Left lung (tissue), 10 donors: ENCODE results near the gene ULK3. TPM values are rescaled to one million over a fixed set of nuclear protein-coding genes. Genes with fewer than 3 reads are reported as not detected.
A peak's percentile ranks its signal among the peaks of the same experiment; 100 is the strongest.

Experiments used
- ATAC-seq: fragments of 200-7000 bp; cut with Tn5 transposase; one replicate; pipeline ENCODE4 v1.9.1; 2020; ENCODE audit warnings: moderate library complexity
- DNase-seq, 4 donors: peaks; one replicate each; pipeline ENCODE4 v3.0.0-alpha.2; 2013 to 2020
- H3K27ac ChIP-seq, 2 donors: fragments of 200-600 bp; sonication (generic) in 1 of 2; one replicate each; pipeline versions ENCODE4 v1.5.0 to v1.8.0; 2020 to 2021
- H3K27me3 ChIP-seq, 2 donors: fragments of 200-600 bp; sonication (generic) in 1 of 2; one replicate each; pipeline versions ENCODE4 v1.5.0 to v1.8.0; 2020 to 2021
- H3K36me3 ChIP-seq, 2 donors: fragments of 200-600 bp; sonication (generic) in 1 of 2; one replicate each; pipeline versions ENCODE4 v1.5.0 to v1.8.0; 2020 to 2021
- H3K4me1 ChIP-seq, 2 donors: fragments of 200-600 bp; one replicate each; pipeline ENCODE4 v1.8.0; 2021
- H3K4me3 ChIP-seq, 2 donors: fragments of 200-600 bp; sonication (generic) in 1 of 2; one replicate each; pipeline versions ENCODE4 v1.5.0 to v1.8.0; 2020 to 2021; ENCODE audit warnings: mild to moderate bottlenecking in 1 of 2
- H3K9me3 ChIP-seq, 2 donors: fragments of 200-600 bp; sonication (generic) in 1 of 2; one replicate each; pipeline versions ENCODE4 v1.5.0 to v1.8.0; 2020 to 2021
- CTCF ChIP-seq, 2 donors: fragments of 200-600 bp; sonication (generic) in 1 of 2; IDR thresholded peaks; one replicate each; pipeline versions ENCODE4 v1.5.0 to v1.8.0; 2021; ENCODE audit warnings: antibody characterized with exemption in 2 of 2
- intact Hi-C, 2 donors: fragments of 100-400 bp; cut with DNase I; formaldehyde crosslinking; loops; one replicate each; pipeline versions ENCODE4 v1.11.2 to v1.14.2; 2022
- polyA plus RNA-seq, 6 donors: library from polyadenylated mRNA; unstranded; fragments of 120-200 nt; gene quantifications; one replicate each; pipeline ENCODE4 v1.2.1, GENCODE V29; 2013; ENCODE audit not compliant: insufficient read length in 6 of 6
- total RNA-seq, 2 donors: library from RNA; stranded (reverse); fragmentation: NEBNext Ultra II Directional; extraction: Animal tissue kit (Norgen Biotek cat#: 25700); gene quantifications; one replicate each; pipeline ENCODE4 v1.2.1, GENCODE V29; 2021
- donor health status: DM: no; HTN: yes; CAD: no.
- donor health status: DM: no; HTN: no; CAD: no.

ULK3 gene
- total and polyA plus RNA-seq, 8 donors: 27.3 to 45.1 (median 37.4) TPM

GRCh38 chr15:74794970-74795349 lies 48.0 kb downstream of the ULK3 start:
- H3K27ac ChIP-seq: peak overlapping the region in 1 of 2 donors; percentile 23
- H3K9me3 ChIP-seq: no peaks in the 10 kb centered on the region
- H3K4me3 ChIP-seq: no peak overlapping the region
- H3K36me3 ChIP-seq: peaks cover 0 to 34% of the 10 kb centered on the region in 2 donors
- ATAC-seq: no peak
- intact Hi-C loops: no loop called here
- no peaks in the 10 kb centered on the region for H3K27me3 ChIP-seq
- TF ChIP-seq CTCF (IDR thresholded peaks at IDR 0.05): no peak
- peaks cover 17 to 82% of the 10 kb centered on the region in 2 donors for H3K4me1 ChIP-seq
- peak in 1 of 4 donors; percentile 31 for DNase-seq

GRCh38 chr15:74794248-74794969 lies 48.5 kb downstream of the ULK3 start:
- peak overlapping the region in 1 of 2 donors; percentile 23 for H3K27ac ChIP-seq

GRCh38 chr15:74793135-74794028 lies 49.6 kb downstream of the ULK3 start:
- Histone ChIP-seq H3K9me3 (no peaks in the 10 kb centered on the region), H3K4me1 (peaks cover 17 to 83% of the 10 kb centered on the region in 2 donors), H3K4me3 (no peak overlapping the region), H3K27ac (no peak overlapping the region), H3K36me3 (peaks cover 0 to 18% of the 10 kb centered on the region in 2 donors), H3K27me3 (no peaks in the 10 kb centered on the region)
- DNase-seq (peak in 1 of 4 donors; percentile 81), ATAC-seq (no peak)
- intact Hi-C loops: no loop called here
- peak; percentile 13 to 22 for TF ChIP-seq CTCF (IDR thresholded peaks at IDR 0.05)

More at GRCh38 chr15:74794248-74794969, 48.5 kb downstream of the ULK3 start:
- DNase-seq (peak in 1 of 4 donors; percentile 16), ATAC-seq (no peak)
- peaks cover 17 to 82% of the 10 kb centered on the region in 2 donors for H3K4me1 ChIP-seq
- intact Hi-C loops: no loop called here
- no peaks in the 10 kb centered on the region for H3K27me3 ChIP-seq
- peaks cover 0 to 29% of the 10 kb centered on the region in 2 donors for H3K36me3 ChIP-seq
- no peaks in the 10 kb centered on the region for H3K9me3 ChIP-seq
- no peak overlapping the region for H3K4me3 ChIP-seq
- TF ChIP-seq CTCF (IDR thresholded peaks at IDR 0.05): no peak

GRCh38 chr15:74792227-74793016 lies 50.5 kb downstream of the ULK3 start:
- Histone ChIP-seq H3K4me1 (peaks cover 17 to 83% of the 10 kb centered on the region in 2 donors), H3K9me3 (no peaks in the 10 kb centered on the region), H3K36me3 (peaks cover 0 to 11% of the 10 kb centered on the region in 2 donors), H3K27me3 (no peaks in the 10 kb centered on the region), H3K27ac (peak overlapping the region in 1 of 2 donors; percentile 20), H3K4me3 (no peak overlapping the region)
- no peak for ATAC-seq
- TF ChIP-seq CTCF (IDR thresholded peaks at IDR 0.05): no peak
- DNase-seq: peak in 1 of 4 donors; percentile 73
- intact Hi-C loops: no loop called here
